Loucy (cell line): ENCODE measurements around the gene CTBP2.

Experiments used
- H2AFZ ChIP-seq: fragments of 200-600 bp; sonication (generic); 2 replicates; pipeline ENCODE4 v1.6.0; 2016; ENCODE audit warnings: antibody characterized with exemption, mild to moderate bottlenecking, low read length, moderate library complexity
- H3F3A ChIP-seq: fragments of 200-600 bp; 2 replicates; pipeline ENCODE4 v1.6.0; 2016; ENCODE audit warnings: antibody characterized with exemption, low read depth, mild to moderate bottlenecking
- H3K27me3 ChIP-seq: fragments of 200-600 bp; sonication (generic); 2 replicates; pipeline ENCODE4 v1.6.1; 2014; ENCODE audit warnings: low read length, mild to moderate bottlenecking; ENCODE audit not compliant: insufficient read depth, poor library complexity, severe bottlenecking
- H3K36me3 ChIP-seq: fragments of 200-600 bp; sonication (generic); 2 replicates; pipeline ENCODE4 v1.6.1; 2016; ENCODE audit warnings: low read length; ENCODE audit not compliant: insufficient read depth
- H3K4me1 ChIP-seq: fragments of 200-600 bp; sonication (generic); 2 replicates; pipeline ENCODE4 v1.5.1; 2014; ENCODE audit warnings: low read length, mild to moderate bottlenecking; ENCODE audit not compliant: insufficient read depth, poor library complexity, severe bottlenecking
- H3K4me2 ChIP-seq: fragments of 200-600 bp; sonication (generic); 2 replicates; pipeline ENCODE4 v1.6.0; 2014; ENCODE audit warnings: antibody characterized with exemption, low read length, low read depth, mild to moderate bottlenecking; ENCODE audit not compliant: poor library complexity, severe bottlenecking
- H3K4me3 ChIP-seq: fragments of 200-600 bp; sonication (generic); 2 replicates; pipeline ENCODE4 v1.5.1; 2014; ENCODE audit warnings: low read length, mild to moderate bottlenecking, mixed read lengths; ENCODE audit not compliant: poor library complexity, severe bottlenecking
- H3K79me2 ChIP-seq: fragments of 200-600 bp; sonication (generic); 2 replicates; pipeline ENCODE4 v1.6.1; 2014; ENCODE audit warnings: low read length; ENCODE audit not compliant: insufficient read depth
- H3K9ac ChIP-seq: fragments of 200-600 bp; sonication (generic); 2 replicates; pipeline ENCODE4 v1.6.0; 2014; ENCODE audit warnings: mild to moderate bottlenecking, low read depth, low read length, moderate library complexity; ENCODE audit not compliant: poor library complexity, severe bottlenecking
- H3K9me2 ChIP-seq: fragments of 200-600 bp; sonication (generic); replicated peaks from 2 replicates; pipeline ENCODE4 v1.6.1; 2016; ENCODE audit warnings: low read depth, low read length, mixed read lengths
- H3K9me3 ChIP-seq: fragments of 200-600 bp; sonication (generic); 2 replicates; pipeline ENCODE4 v1.6.1; 2014; ENCODE audit warnings: mild to moderate bottlenecking, antibody characterized with exemption, low read length, low read depth; ENCODE audit not compliant: insufficient read depth
- H4K20me1 ChIP-seq: fragments of 200-600 bp; sonication (generic); 2 replicates; pipeline ENCODE4 v1.6.0; 2014; ENCODE audit warnings: antibody characterized with exemption, low read length, mild to moderate bottlenecking; ENCODE audit not compliant: insufficient read depth, poor library complexity, severe bottlenecking
- EZH2phosphoT487 ChIP-seq: fragments of 200-600 bp; IDR thresholded peaks from 2 replicates; pipeline ENCODE4 v1.6.1; 2018; ENCODE audit warnings: antibody characterized with exemption, mild to moderate bottlenecking, moderate library complexity, borderline replicate concordance
- TF ChIP-seq, protein P1 (sequence below): fragments of 200-600 bp; sonication (generic); conservative IDR thresholded peaks from 2 replicates; pipeline ENCODE4 v1.5.1; 2014; ENCODE audit warnings: mild to moderate bottlenecking, antibody characterized with exemption, low read length

CTBP2 gene

DNA sequence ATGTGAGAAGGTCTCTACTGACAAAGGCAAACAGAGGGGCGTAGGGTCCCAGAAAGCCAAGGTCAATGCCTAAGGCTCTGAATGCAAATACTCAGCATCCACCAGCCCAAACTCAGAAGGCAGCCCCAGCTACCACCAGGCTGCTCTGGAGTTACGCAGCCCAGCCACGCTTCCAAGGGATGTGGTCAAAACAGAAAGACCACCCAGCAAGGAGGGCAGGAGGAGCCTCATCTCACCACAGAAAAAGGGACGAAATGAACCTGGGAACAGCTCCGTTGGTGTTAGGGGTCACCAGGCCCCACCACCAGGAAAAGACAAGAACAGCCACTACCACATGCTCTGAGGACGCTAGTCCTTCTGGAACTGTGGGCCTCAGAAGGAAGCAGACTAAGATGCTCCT is 65.1 kb downstream of the CTBP2 start:
- Histone ChIP-seq H3K4me1 (no peaks in the 10 kb centered on the region), H3K79me2 (no peaks in the 10 kb centered on the region), H3K36me3 (no peaks in the 10 kb centered on the region), H3K9me2 (no peaks in the 10 kb centered on the region), H3K9ac (no peak overlapping the region), H3K4me3 (no peak overlapping the region), H2AFZ (no peak overlapping the region), H3K9me3 (peaks cover 3% of the 10 kb centered on the region; the same call in 1 of the 2 replicates), H4K20me1 (no peaks in the 10 kb centered on the region), H3K4me2 (no peak overlapping the region), H3F3A (no peaks in the 10 kb centered on the region), H3K27me3 (no peaks in the 10 kb centered on the region)
- TF ChIP-seq, protein P1, sequence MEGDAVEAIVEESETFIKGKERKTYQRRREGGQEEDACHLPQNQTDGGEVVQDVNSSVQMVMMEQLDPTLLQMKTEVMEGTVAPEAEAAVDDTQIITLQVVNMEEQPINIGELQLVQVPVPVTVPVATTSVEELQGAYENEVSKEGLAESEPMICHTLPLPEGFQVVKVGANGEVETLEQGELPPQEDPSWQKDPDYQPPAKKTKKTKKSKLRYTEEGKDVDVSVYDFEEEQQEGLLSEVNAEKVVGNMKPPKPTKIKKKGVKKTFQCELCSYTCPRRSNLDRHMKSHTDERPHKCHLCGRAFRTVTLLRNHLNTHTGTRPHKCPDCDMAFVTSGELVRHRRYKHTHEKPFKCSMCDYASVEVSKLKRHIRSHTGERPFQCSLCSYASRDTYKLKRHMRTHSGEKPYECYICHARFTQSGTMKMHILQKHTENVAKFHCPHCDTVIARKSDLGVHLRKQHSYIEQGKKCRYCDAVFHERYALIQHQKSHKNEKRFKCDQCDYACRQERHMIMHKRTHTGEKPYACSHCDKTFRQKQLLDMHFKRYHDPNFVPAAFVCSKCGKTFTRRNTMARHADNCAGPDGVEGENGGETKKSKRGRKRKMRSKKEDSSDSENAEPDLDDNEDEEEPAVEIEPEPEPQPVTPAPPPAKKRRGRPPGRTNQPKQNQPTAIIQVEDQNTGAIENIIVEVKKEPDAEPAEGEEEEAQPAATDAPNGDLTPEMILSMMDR, result no peak
- no peak for TF ChIP-seq EZH2phosphoT487

DNA sequence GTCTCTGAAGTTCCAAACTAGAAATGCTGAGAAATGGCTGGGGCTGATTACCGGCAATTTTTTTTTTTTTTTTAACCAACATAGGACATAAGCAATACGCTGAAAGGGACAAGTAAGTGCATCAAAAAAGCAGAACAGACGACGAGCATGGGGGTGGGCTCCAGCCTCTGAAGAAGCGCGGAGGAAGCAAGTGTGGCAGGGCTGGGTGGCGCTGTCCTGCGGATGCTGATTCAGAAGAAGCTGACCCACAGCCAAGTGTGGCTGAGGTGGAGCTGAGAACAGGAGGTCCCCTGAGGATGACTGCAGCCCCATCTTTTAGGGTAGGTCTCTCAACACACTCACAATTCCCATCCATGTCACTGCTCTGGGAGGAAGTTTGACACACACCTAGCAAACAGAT is 65.6 kb downstream of the CTBP2 start:
- H3F3A ChIP-seq, result no peaks in the 10 kb centered on the region
- H3K4me3 ChIP-seq, result no peak overlapping the region
- H3K79me2 ChIP-seq, result no peaks in the 10 kb centered on the region
- peaks cover 3% of the 10 kb centered on the region; the same call in 1 of the 2 replicates for H3K9me3 ChIP-seq
- no peaks in the 10 kb centered on the region for H3K36me3 ChIP-seq
- H3K4me2 ChIP-seq, result no peak overlapping the region
- no peaks in the 10 kb centered on the region for H3K27me3 ChIP-seq
- H3K9me2 ChIP-seq, result no peaks in the 10 kb centered on the region
- H2AFZ ChIP-seq, result no peak overlapping the region
- no peak overlapping the region for H3K9ac ChIP-seq
- no peaks in the 10 kb centered on the region for H3K4me1 ChIP-seq
- TF ChIP-seq, protein P1, result no peak
- TF ChIP-seq EZH2phosphoT487, result no peak
- no peaks in the 10 kb centered on the region for H4K20me1 ChIP-seq

DNA sequence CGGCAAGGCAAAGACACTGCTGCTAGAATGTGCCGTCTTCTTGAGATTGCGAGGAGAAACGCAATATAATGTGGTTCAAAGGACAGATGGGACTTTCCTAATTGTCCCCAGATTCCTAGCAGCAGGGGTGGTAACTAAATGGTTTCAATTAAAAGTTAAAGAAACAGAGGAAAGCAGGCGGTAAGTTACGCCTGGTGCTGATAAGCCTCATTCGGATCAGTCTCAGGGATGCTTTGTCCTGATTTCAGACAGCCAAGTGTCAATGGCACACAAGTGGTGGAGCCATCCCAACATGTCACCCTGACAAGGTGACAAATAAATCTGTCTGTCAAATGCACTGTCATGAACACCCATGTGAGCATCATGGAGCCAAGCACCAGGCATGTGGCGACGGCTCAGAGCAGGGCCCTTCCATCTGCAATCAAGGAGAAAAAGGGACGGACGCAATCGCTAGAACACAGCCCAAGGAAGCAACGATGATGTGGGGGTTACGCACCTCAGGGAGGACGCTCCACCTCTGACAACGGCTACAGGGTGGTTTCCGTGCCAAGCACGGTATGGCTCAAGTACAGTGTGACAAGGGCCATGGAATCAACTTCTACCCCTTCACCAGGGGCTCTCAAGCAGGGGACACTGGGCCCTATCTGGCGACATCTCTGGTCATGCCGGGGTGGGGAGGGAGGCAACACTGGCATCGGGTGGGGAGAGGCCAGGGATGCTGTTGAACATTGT is 66.2 kb downstream of the CTBP2 start:
- TF ChIP-seq, protein P1, result no peak
- TF ChIP-seq EZH2phosphoT487, result no peak
- H3K79me2 ChIP-seq, result no peaks in the 10 kb centered on the region
- H3K9me2 ChIP-seq, result no peaks in the 10 kb centered on the region
- no peaks in the 10 kb centered on the region for H4K20me1 ChIP-seq
- H3K4me1 ChIP-seq, result no peaks in the 10 kb centered on the region
- H2AFZ ChIP-seq, result no peak overlapping the region
- no peak overlapping the region for H3K4me2 ChIP-seq
- H3K4me3 ChIP-seq, result no peak overlapping the region
- no peaks in the 10 kb centered on the region for H3K27me3 ChIP-seq
- no peaks in the 10 kb centered on the region for H3F3A ChIP-seq
- no peak overlapping the region for H3K9ac ChIP-seq
- no peaks in the 10 kb centered on the region for H3K36me3 ChIP-seq
- peaks cover 3% of the 10 kb centered on the region; the same call in 1 of the 2 replicates for H3K9me3 ChIP-seq
